Sciatic nerve (tissue), 1 donor: ENCODE data around the gene THG1L. TPM values are rescaled to one million over a fixed set of nuclear protein-coding genes. Genes with fewer than 3 reads are reported as not detected.

ENCODE experiments used
- total RNA-seq: library from RNA; stranded (reverse); fragmentation: NEBNext Ultra II Directional; extraction: Animal tissue kit (Norgen Biotek cat#: 25700); gene quantifications from one replicate; pipeline ENCODE4 v1.2.1, GENCODE V29; 2021
- donor health status: DM: no; HTN: no; CAD: no.

Gene THG1L
- total RNA-seq, 1 donor from 2014 or later: 5.8 TPM

Other genes starting within 250 kb of the THG1L start
- 23.0 TPM for gene ADAM19, start 155.6 kb upstream of the THG1L start, total RNA-seq
- 0.13 TPM for gene SOX30, start 79.0 kb upstream of the THG1L start, total RNA-seq
- gene C5orf52, start 59.9 kb upstream of the THG1L start, total RNA-seq: not detected
- gene LSM11, start 12.3 kb downstream of the THG1L start, total RNA-seq: 3.4 TPM
- 52.9 TPM for gene CLINT1, start 127.7 kb downstream of the THG1L start, total RNA-seq